Measurements from ENCODE around the gene CD63. TPM values are rescaled to one million over a fixed set of nuclear protein-coding genes. Genes with fewer than 3 reads are reported as not detected.

The CD63 gene
- total and polyA plus RNA-seq, 9 of the 15 experiments (the other 6 are each of a cell fraction or from before 2014, with no cell fraction given), result 313 to 735 (median 433) TPM

GRCh38 chr12:55742719-55743405, 14.1 kb upstream of the CD63 start, which contains the start of gene GDF11 (continued):
- peak; percentile 47; the same call in 1 of the 2 replicates for TF ChIP-seq ZNF740 (CRISPR knock-in tag; IDR thresholded peaks at IDR 0.05)
- TF ChIP-seq ZNF740 (tag; IDR thresholded peaks at IDR 0.05), result no peak
- TF ChIP-seq ARID1B (IDR thresholded peaks at IDR 0.05), result peak; percentile 88
- no peak for TF ChIP-seq TCFL5 (CRISPR knock-in tag; conservative IDR thresholded peaks at IDR 0.05)
- no peak for TF ChIP-seq FOXP4 (CRISPR knock-in tag; IDR thresholded peaks at IDR 0.05; ENCODE audit: borderline replicate concordance)
- TF ChIP-seq RERE (CRISPR knock-in tag; IDR thresholded peaks at IDR 0.05; ENCODE audit: borderline replicate concordance), result no peak
- TF ChIP-seq ZNF318 (IDR thresholded peaks at IDR 0.05; ENCODE audit: borderline replicate concordance in 1 of 2, low read depth in 1 of 2), result peak in 1 of 2 experiments; percentile 43; a peak in 1 of 4 replicates
- TF ChIP-seq PCBP2 (IDR thresholded peaks at IDR 0.05; ENCODE audit: low read depth, low read length, poor library complexity, severe bottlenecking), result no peak

Data from K562 (cell line).